ENCODE measurements around the gene FAT2. TPM values are rescaled to one million over a fixed set of nuclear protein-coding genes. Genes with fewer than 3 reads are reported as not detected.
"Not testable (repeated sequence)": the region's sequence is repeated elsewhere in the genome, so short reads cannot be mapped to it uniquely, and the experiment has no call there.

Gene FAT2
- total RNA-seq, 1 donor from 2014 or later: 0.14 TPM

DNA sequence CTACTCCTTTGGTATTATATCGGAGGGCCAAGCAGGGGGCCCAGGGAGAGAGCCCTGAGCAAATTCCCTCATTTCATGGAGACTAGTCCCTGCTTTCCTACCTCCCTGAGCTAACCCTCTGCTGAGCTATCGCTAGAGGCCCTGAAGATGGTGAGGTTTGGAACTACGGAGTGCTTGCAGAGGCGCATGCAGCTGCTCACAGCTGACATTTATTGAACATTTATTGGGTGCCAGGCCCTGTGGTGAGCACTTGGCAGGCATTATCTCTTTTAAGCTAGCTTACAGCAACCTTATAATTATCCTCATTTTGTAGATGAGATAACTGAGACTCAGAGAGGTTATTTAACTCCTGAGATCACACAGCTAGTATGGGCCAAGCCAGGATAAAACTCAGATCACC, 9.8 kb downstream of the FAT2 start:
- no peaks in the 10 kb centered on the region for H3K9me3 Mint-ChIP-seq (ENCODE audit: unreplicated experiment)
- Histone ChIP-seq H3K4me1 (ENCODE audit: insufficient read depth, low read length) (no peaks in the 10 kb centered on the region), H3K27ac (ENCODE audit: low read depth, low read length) (no peak overlapping the region), H3K4me2 (ENCODE audit: low read length) (no peak overlapping the region), H3K4me3 (ENCODE audit: insufficient read depth, low read depth, low read length) (no peak overlapping the region), H3K79me2 (ENCODE audit: insufficient read depth, low read length) (no peaks in the 10 kb centered on the region), H4K20me1 (ENCODE audit: insufficient read depth, low read length) (no peaks in the 10 kb centered on the region), H2AFZ (ENCODE audit: low read depth, low read length) (no peak overlapping the region), H3K9me3 (ENCODE audit: insufficient read depth, low read depth, low read length) (no peaks in the 10 kb centered on the region), H3K36me3 (ENCODE audit: insufficient read depth, low read length) (no peaks in the 10 kb centered on the region), H3K27me3 (ENCODE audit: insufficient read depth, low read length) (peaks cover 2% of the 10 kb centered on the region), H3K9ac (ENCODE audit: low read length) (no peak overlapping the region)
- DNase-seq (ENCODE audit: low read depth) (no peak), FAIRE-seq (no peak)
- H3K4me3 Mint-ChIP-seq (ENCODE audit: unreplicated experiment): no peak overlapping the region
- TF ChIP-seq EZH2 (IDR thresholded peaks at IDR 0.05; ENCODE audit: insufficient read depth, low read length): no peak
- TF ChIP-seq, protein P1, sequence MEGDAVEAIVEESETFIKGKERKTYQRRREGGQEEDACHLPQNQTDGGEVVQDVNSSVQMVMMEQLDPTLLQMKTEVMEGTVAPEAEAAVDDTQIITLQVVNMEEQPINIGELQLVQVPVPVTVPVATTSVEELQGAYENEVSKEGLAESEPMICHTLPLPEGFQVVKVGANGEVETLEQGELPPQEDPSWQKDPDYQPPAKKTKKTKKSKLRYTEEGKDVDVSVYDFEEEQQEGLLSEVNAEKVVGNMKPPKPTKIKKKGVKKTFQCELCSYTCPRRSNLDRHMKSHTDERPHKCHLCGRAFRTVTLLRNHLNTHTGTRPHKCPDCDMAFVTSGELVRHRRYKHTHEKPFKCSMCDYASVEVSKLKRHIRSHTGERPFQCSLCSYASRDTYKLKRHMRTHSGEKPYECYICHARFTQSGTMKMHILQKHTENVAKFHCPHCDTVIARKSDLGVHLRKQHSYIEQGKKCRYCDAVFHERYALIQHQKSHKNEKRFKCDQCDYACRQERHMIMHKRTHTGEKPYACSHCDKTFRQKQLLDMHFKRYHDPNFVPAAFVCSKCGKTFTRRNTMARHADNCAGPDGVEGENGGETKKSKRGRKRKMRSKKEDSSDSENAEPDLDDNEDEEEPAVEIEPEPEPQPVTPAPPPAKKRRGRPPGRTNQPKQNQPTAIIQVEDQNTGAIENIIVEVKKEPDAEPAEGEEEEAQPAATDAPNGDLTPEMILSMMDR (IDR thresholded peaks at IDR 0.05; ENCODE audit: insufficient read depth, low read depth, low read length): no peak
- peaks cover 9% of the 10 kb centered on the region for H3K27me3 Mint-ChIP-seq (ENCODE audit: low read depth, unreplicated experiment)
- no peak overlapping the region for H3K27ac Mint-ChIP-seq (ENCODE audit: unreplicated experiment)
- no peaks in the 10 kb centered on the region for H3K36me3 Mint-ChIP-seq (ENCODE audit: low read depth, unreplicated experiment)
- H3K4me1 Mint-ChIP-seq (ENCODE audit: low read depth, unreplicated experiment): no peaks in the 10 kb centered on the region

DNA sequence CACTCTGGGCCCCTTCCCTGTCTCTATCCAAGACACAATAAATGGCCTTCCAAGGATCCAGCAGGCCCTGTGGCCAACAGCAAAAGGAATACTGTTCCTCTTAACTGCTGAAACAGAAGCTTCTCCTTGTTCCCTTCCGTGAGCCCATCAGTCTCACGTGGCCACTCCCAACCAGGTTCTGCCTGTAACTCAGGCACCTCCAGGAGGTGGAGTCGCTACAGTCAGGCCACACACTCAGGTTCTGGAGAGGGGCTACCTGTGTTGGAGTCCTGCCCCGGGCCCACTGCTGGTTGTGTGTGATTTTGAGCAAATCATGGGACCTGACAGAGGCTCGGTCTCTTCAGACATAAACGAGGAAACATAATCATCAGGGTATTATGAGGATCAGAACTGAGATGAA, 10.3 kb downstream of the FAT2 start:
- no peak overlapping the region for H3K4me2 ChIP-seq (ENCODE audit: low read length)
- no peak overlapping the region for H3K27ac ChIP-seq (ENCODE audit: low read depth, low read length)
- FAIRE-seq: no peak
- Mint-ChIP-seq H3K27ac (ENCODE audit: unreplicated experiment) (no peak overlapping the region), H3K4me3 (ENCODE audit: unreplicated experiment) (no peak overlapping the region), H3K4me1 (ENCODE audit: low read depth, unreplicated experiment) (no peaks in the 10 kb centered on the region), H3K27me3 (ENCODE audit: low read depth, unreplicated experiment) (peaks cover 4% of the 10 kb centered on the region), H3K9me3 (ENCODE audit: unreplicated experiment) (no peaks in the 10 kb centered on the region), H3K36me3 (ENCODE audit: low read depth, unreplicated experiment) (no peaks in the 10 kb centered on the region)
- H3K79me2 ChIP-seq (ENCODE audit: insufficient read depth, low read length): no peaks in the 10 kb centered on the region
- no peak overlapping the region for H2AFZ ChIP-seq (ENCODE audit: low read depth, low read length)
- H3K27me3 ChIP-seq (ENCODE audit: insufficient read depth, low read length): peaks cover 2% of the 10 kb centered on the region
- no peaks in the 10 kb centered on the region for H4K20me1 ChIP-seq (ENCODE audit: insufficient read depth, low read length)
- no peak for DNase-seq (ENCODE audit: low read depth)
- no peaks in the 10 kb centered on the region for H3K9me3 ChIP-seq (ENCODE audit: insufficient read depth, low read depth, low read length)
- no peak overlapping the region for H3K9ac ChIP-seq (ENCODE audit: low read length)
- no peaks in the 10 kb centered on the region for H3K4me1 ChIP-seq (ENCODE audit: insufficient read depth, low read length)
- TF ChIP-seq, protein P1 (IDR thresholded peaks at IDR 0.05; ENCODE audit: insufficient read depth, low read depth, low read length): no peak
- no peak for TF ChIP-seq EZH2 (IDR thresholded peaks at IDR 0.05; ENCODE audit: insufficient read depth, low read length)
- H3K4me3 ChIP-seq (ENCODE audit: insufficient read depth, low read depth, low read length): no peak overlapping the region
- no peaks in the 10 kb centered on the region for H3K36me3 ChIP-seq (ENCODE audit: insufficient read depth, low read length)

DNA sequence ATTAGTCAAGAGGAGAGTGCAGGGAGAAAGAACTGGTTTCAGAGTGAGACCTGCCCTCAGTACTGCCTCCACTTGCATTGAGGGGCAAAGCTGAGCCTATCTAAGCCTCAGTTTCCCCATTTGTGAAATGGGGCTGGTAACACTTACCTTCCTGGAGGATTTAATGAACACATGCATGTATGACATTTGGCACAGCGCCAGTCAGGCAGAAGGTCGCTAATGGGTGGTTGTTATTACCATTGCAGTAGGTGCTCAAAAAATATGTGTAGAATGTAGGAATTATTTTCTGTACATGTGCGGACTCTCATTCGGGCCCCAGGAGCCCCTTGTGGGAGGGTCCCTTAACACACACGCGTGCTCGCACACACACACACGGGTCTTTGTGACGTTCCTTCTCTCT, 10.9 kb downstream of the FAT2 start:
- TF ChIP-seq EZH2 (IDR thresholded peaks at IDR 0.05; ENCODE audit: insufficient read depth, low read length): no peak
- TF ChIP-seq, protein P1 (IDR thresholded peaks at IDR 0.05; ENCODE audit: insufficient read depth, low read depth, low read length): no peak
- Mint-ChIP-seq H3K36me3 (ENCODE audit: low read depth, unreplicated experiment) (no peaks in the 10 kb centered on the region), H3K9me3 (ENCODE audit: unreplicated experiment) (no peaks in the 10 kb centered on the region), H3K27me3 (ENCODE audit: low read depth, unreplicated experiment) (peaks cover 4% of the 10 kb centered on the region), H3K27ac (ENCODE audit: unreplicated experiment) (no peak overlapping the region), H3K4me1 (ENCODE audit: low read depth, unreplicated experiment) (no peaks in the 10 kb centered on the region), H3K4me3 (ENCODE audit: unreplicated experiment) (no peak overlapping the region)
- no peaks in the 10 kb centered on the region for H3K9me3 ChIP-seq (ENCODE audit: insufficient read depth, low read depth, low read length)
- no peaks in the 10 kb centered on the region for H4K20me1 ChIP-seq (ENCODE audit: insufficient read depth, low read length)
- FAIRE-seq (no peak), DNase-seq (ENCODE audit: low read depth) (no peak)
- no peaks in the 10 kb centered on the region for H3K36me3 ChIP-seq (ENCODE audit: insufficient read depth, low read length)
- H3K79me2 ChIP-seq (ENCODE audit: insufficient read depth, low read length): no peaks in the 10 kb centered on the region
- no peaks in the 10 kb centered on the region for H3K4me1 ChIP-seq (ENCODE audit: insufficient read depth, low read length)
- no peak overlapping the region for H3K4me3 ChIP-seq (ENCODE audit: insufficient read depth, low read depth, low read length)
- H3K9ac ChIP-seq (ENCODE audit: low read length): no peak overlapping the region
- no peak overlapping the region for H3K4me2 ChIP-seq (ENCODE audit: low read length)
- H3K27me3 ChIP-seq (ENCODE audit: insufficient read depth, low read length): peaks cover 2% of the 10 kb centered on the region
- no peak overlapping the region for H3K27ac ChIP-seq (ENCODE audit: low read depth, low read length)
- no peak overlapping the region for H2AFZ ChIP-seq (ENCODE audit: low read depth, low read length)

DNA sequence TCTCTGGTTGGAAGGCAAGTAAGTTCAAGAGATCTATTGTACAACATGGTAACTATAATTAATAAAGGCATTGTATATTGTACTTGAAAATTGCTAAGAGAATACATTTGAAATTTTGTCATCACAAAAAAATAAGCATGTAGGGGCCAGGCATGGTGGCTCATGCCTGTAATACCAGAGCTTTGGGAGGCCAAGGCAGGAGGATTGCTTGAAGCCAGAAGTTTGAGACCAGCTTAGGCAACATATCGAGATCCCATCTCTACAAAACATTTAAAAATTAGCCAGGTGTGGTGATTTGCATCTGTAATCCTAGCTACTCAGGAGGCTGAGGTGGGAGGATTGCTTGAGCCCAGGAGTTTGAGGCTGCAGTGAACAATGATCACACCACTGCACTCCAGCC, 12.0 kb downstream of the FAT2 start:
- not testable (repeated sequence) for H3K27ac Mint-ChIP-seq (ENCODE audit: unreplicated experiment); H3K27me3 Mint-ChIP-seq (ENCODE audit: low read depth, unreplicated experiment); DNase-seq (ENCODE audit: low read depth); H3K27me3 ChIP-seq (ENCODE audit: insufficient read depth, low read length); H3K9me3 Mint-ChIP-seq (ENCODE audit: unreplicated experiment); FAIRE-seq; H3K36me3 Mint-ChIP-seq (ENCODE audit: low read depth, unreplicated experiment); H3K36me3 ChIP-seq (ENCODE audit: insufficient read depth, low read length); H3K4me2 ChIP-seq (ENCODE audit: low read length); H3K4me1 ChIP-seq (ENCODE audit: insufficient read depth, low read length); H3K9me3 ChIP-seq (ENCODE audit: insufficient read depth, low read depth, low read length); H2AFZ ChIP-seq (ENCODE audit: low read depth, low read length); H3K4me3 Mint-ChIP-seq (ENCODE audit: unreplicated experiment); H3K4me1 Mint-ChIP-seq (ENCODE audit: low read depth, unreplicated experiment); H3K27ac ChIP-seq (ENCODE audit: low read depth, low read length); H4K20me1 ChIP-seq (ENCODE audit: insufficient read depth, low read length); H3K9ac ChIP-seq (ENCODE audit: low read length); H3K79me2 ChIP-seq (ENCODE audit: insufficient read depth, low read length); H3K4me3 ChIP-seq (ENCODE audit: insufficient read depth, low read depth, low read length)
